ENCODE results near the gene EMD.
A peak's percentile ranks its signal among the peaks of the same experiment; 100 is the strongest.

GRCh38 chrX:154368630-154369448 lies 10.3 kb upstream of the EMD start:
- TF ChIP-seq POLR2AphosphoS5 (IDR thresholded peaks at IDR 0.05): peak; percentile 63 to 82 (median 72)
- TF ChIP-seq, protein P1, sequence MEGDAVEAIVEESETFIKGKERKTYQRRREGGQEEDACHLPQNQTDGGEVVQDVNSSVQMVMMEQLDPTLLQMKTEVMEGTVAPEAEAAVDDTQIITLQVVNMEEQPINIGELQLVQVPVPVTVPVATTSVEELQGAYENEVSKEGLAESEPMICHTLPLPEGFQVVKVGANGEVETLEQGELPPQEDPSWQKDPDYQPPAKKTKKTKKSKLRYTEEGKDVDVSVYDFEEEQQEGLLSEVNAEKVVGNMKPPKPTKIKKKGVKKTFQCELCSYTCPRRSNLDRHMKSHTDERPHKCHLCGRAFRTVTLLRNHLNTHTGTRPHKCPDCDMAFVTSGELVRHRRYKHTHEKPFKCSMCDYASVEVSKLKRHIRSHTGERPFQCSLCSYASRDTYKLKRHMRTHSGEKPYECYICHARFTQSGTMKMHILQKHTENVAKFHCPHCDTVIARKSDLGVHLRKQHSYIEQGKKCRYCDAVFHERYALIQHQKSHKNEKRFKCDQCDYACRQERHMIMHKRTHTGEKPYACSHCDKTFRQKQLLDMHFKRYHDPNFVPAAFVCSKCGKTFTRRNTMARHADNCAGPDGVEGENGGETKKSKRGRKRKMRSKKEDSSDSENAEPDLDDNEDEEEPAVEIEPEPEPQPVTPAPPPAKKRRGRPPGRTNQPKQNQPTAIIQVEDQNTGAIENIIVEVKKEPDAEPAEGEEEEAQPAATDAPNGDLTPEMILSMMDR (IDR thresholded peaks at IDR 0.05 in 8 of 11, conservative IDR thresholded peaks at IDR 0.05 in 3 of 11): peak in 2 of 11 experiments; percentile 13 to 16
